ENCODE measurements around the gene RNF215. TPM values are rescaled to one million over a fixed set of nuclear protein-coding genes. Genes with fewer than 3 reads are reported as not detected.
A peak's percentile ranks its signal among the peaks of the same experiment; 100 is the strongest.

RNF215 gene
- total RNA-seq, 1 donor from 2014 or later, result 10.4 TPM

GRCh38 chr22:30375312-30375849, 11.8 kb downstream of the RNF215 start:
- Mint-ChIP-seq H3K27ac (no peak overlapping the region), H3K4me3 (no peak overlapping the region), H3K4me1 (no peaks in the 10 kb centered on the region), H3K27me3 (no peaks in the 10 kb centered on the region), H3K9me3 (no peaks in the 10 kb centered on the region), H3K36me3 (ENCODE audit: low read depth) (no peaks in the 10 kb centered on the region)
- intact Hi-C loops (cut with micrococcal nuclease), result no loop called here
- DNase-seq, result no peak

- Mint-ChIP-seq H3K9me3 (no peaks in the 10 kb centered on the region), H3K27ac (no peak overlapping the region), H3K36me3 (ENCODE audit: low read depth) (no peaks in the 10 kb centered on the region), H3K4me1 (no peaks in the 10 kb centered on the region), H3K4me3 (no peak overlapping the region), H3K27me3 (no peaks in the 10 kb centered on the region)
- intact Hi-C loops (cut with micrococcal nuclease), result no loop called here
- DNase-seq, result no peak
These were observed 13.6 kb downstream of the RNF215 start for GRCh38 chr22:30373331-30374325.

GRCh38 chr22:30372915-30373314, 14.3 kb downstream of the RNF215 start:
- Mint-ChIP-seq H3K36me3 (ENCODE audit: low read depth) (no peaks in the 10 kb centered on the region), H3K27ac (no peak overlapping the region), H3K9me3 (no peaks in the 10 kb centered on the region), H3K27me3 (no peaks in the 10 kb centered on the region), H3K4me3 (no peak overlapping the region), H3K4me1 (no peaks in the 10 kb centered on the region)
- intact Hi-C loops (cut with micrococcal nuclease), result no loop called here
- no peak for DNase-seq

- Mint-ChIP-seq H3K27ac (no peak overlapping the region), H3K9me3 (no peaks in the 10 kb centered on the region), H3K27me3 (no peaks in the 10 kb centered on the region), H3K36me3 (ENCODE audit: low read depth) (no peaks in the 10 kb centered on the region), H3K4me1 (no peaks in the 10 kb centered on the region), H3K4me3 (no peak overlapping the region)
- intact Hi-C loops (cut with micrococcal nuclease), result no loop called here
- no peak for DNase-seq
These were observed 15.2 kb downstream of the RNF215 start for GRCh38 chr22:30371981-30372380.

GRCh38 chr22:30371321-30371720, 15.9 kb downstream of the RNF215 start:
- Mint-ChIP-seq H3K4me1 (no peaks in the 10 kb centered on the region), H3K27me3 (no peaks in the 10 kb centered on the region)

GRCh38 chr22:30370641-30371230, 16.5 kb downstream of the RNF215 start:
- intact Hi-C loops (cut with micrococcal nuclease), result no loop called here
- H3K4me3 Mint-ChIP-seq, result no peak overlapping the region
- no peaks in the 10 kb centered on the region for H3K4me1 Mint-ChIP-seq
- no peak overlapping the region for H3K27ac Mint-ChIP-seq
- no peak for DNase-seq
- H3K9me3 Mint-ChIP-seq, result no peaks in the 10 kb centered on the region
- H3K36me3 Mint-ChIP-seq (ENCODE audit: low read depth), result no peaks in the 10 kb centered on the region
- no peaks in the 10 kb centered on the region for H3K27me3 Mint-ChIP-seq

More at GRCh38 chr22:30371321-30371720, 15.9 kb downstream of the RNF215 start:
- intact Hi-C loops (cut with micrococcal nuclease), result no loop called here
- Mint-ChIP-seq H3K36me3 (ENCODE audit: low read depth) (no peaks in the 10 kb centered on the region), H3K4me3 (no peak overlapping the region), H3K27ac (no peak overlapping the region), H3K9me3 (no peaks in the 10 kb centered on the region)
- DNase-seq, result no peak

GRCh38 chr22:30368420-30368819, 18.8 kb downstream of the RNF215 start:
- Mint-ChIP-seq H3K4me1 (no peaks in the 10 kb centered on the region), H3K27me3 (no peaks in the 10 kb centered on the region), H3K36me3 (ENCODE audit: low read depth) (no peaks in the 10 kb centered on the region), H3K4me3 (no peak overlapping the region), H3K9me3 (no peaks in the 10 kb centered on the region), H3K27ac (no peak overlapping the region)
- intact Hi-C loops (cut with micrococcal nuclease), result no loop called here
- no peak for DNase-seq

- intact Hi-C loops (cut with micrococcal nuclease), result no loop called here
- Mint-ChIP-seq H3K27me3 (no peaks in the 10 kb centered on the region), H3K36me3 (ENCODE audit: low read depth) (no peaks in the 10 kb centered on the region), H3K4me1 (no peaks in the 10 kb centered on the region), H3K4me3 (no peak overlapping the region), H3K27ac (no peak overlapping the region), H3K9me3 (no peaks in the 10 kb centered on the region)
- no peak for DNase-seq
These were observed 21.3 kb downstream of the RNF215 start for GRCh38 chr22:30365891-30366290.

GRCh38 chr22:30362651-30363281, 24.4 kb downstream of the RNF215 start:
- Mint-ChIP-seq H3K27ac (no peak overlapping the region), H3K4me3 (no peak overlapping the region), H3K9me3 (no peaks in the 10 kb centered on the region), H3K4me1 (peaks cover 3% of the 10 kb centered on the region), H3K36me3 (ENCODE audit: low read depth) (no peaks in the 10 kb centered on the region), H3K27me3 (peaks cover 2% of the 10 kb centered on the region)
- no peak for DNase-seq
- intact Hi-C loops (cut with micrococcal nuclease), result no loop called here

GRCh38 chr22:30361916-30362650, 25.1 kb downstream of the RNF215 start:
- no peak overlapping the region for H3K27ac Mint-ChIP-seq

GRCh38 chr22:30358541-30358940, 28.7 kb downstream of the RNF215 start:
- no peaks in the 10 kb centered on the region for H3K9me3 Mint-ChIP-seq
- H3K36me3 Mint-ChIP-seq (ENCODE audit: low read depth), result peaks cover 20% of the 10 kb centered on the region
- H3K4me1 Mint-ChIP-seq, result peaks cover 29% of the 10 kb centered on the region
- H3K27me3 Mint-ChIP-seq, result peaks cover 2% of the 10 kb centered on the region
- intact Hi-C loops (cut with micrococcal nuclease), result no loop called here
- no peak overlapping the region for H3K4me3 Mint-ChIP-seq
- H3K27ac Mint-ChIP-seq, result no peak overlapping the region
- DNase-seq, result no peak

More at GRCh38 chr22:30361916-30362650, 25.1 kb downstream of the RNF215 start:
- intact Hi-C loops (cut with micrococcal nuclease), result no loop called here
- DNase-seq, result no peak
- Mint-ChIP-seq H3K4me1 (peaks cover 6% of the 10 kb centered on the region), H3K9me3 (no peaks in the 10 kb centered on the region), H3K4me3 (no peak overlapping the region), H3K27me3 (peaks cover 2% of the 10 kb centered on the region), H3K36me3 (ENCODE audit: low read depth) (no peaks in the 10 kb centered on the region)

- no peaks in the 10 kb centered on the region for H3K9me3 Mint-ChIP-seq
- H3K4me1 Mint-ChIP-seq, result peaks cover 29% of the 10 kb centered on the region
- peaks cover 2% of the 10 kb centered on the region for H3K27me3 Mint-ChIP-seq
- DNase-seq, result no peak
- peak overlapping the region; percentile 2 for H3K27ac Mint-ChIP-seq
- peaks cover 24% of the 10 kb centered on the region for H3K36me3 Mint-ChIP-seq (ENCODE audit: low read depth)
- intact Hi-C loops (cut with micrococcal nuclease), result loop anchor here (2.0 kb wide), 1 partner anchor 29 kb away; the partner anchor contains the start of gene RNF215
- H3K4me3 Mint-ChIP-seq, result peak overlapping the region; percentile 95
These were observed 29.5 kb downstream of the RNF215 start for GRCh38 chr22:30357650-30358215.

- no peak for DNase-seq
- H3K27ac Mint-ChIP-seq, result peak overlapping the region; percentile 85
- intact Hi-C loops (cut with micrococcal nuclease), result loop anchor here (2.0 kb wide), 1 partner anchor 30 kb away; the partner anchor contains the start of gene RNF215
- H3K4me3 Mint-ChIP-seq, result peak overlapping the region; percentile 95
- peaks cover 29% of the 10 kb centered on the region for H3K4me1 Mint-ChIP-seq
- no peaks in the 10 kb centered on the region for H3K9me3 Mint-ChIP-seq
- peaks cover 29% of the 10 kb centered on the region for H3K36me3 Mint-ChIP-seq (ENCODE audit: low read depth)
- H3K27me3 Mint-ChIP-seq, result peaks cover 2% of the 10 kb centered on the region
These were observed 30.0 kb downstream of the RNF215 start for GRCh38 chr22:30357236-30357570.
